Epithelial cell of esophagus (primary cell): Measurements from ENCODE around the gene IGF1R.
"Not testable (repeated sequence)": the region's sequence is repeated elsewhere in the genome, so short reads cannot be mapped to it uniquely, and the experiment has no call there.

ENCODE experiments used
- DNase-seq: peaks from one replicate; pipeline ENCODE4 v3.0.0; 2010; ENCODE audit warnings: low read depth
- H3K4me3 ChIP-seq: 2 replicates; pipeline ENCODE4 v1.5.1; 2011; ENCODE audit warnings: mild to moderate bottlenecking, low read length, control low read depth
- TF ChIP-seq, protein P1 (sequence below): IDR thresholded peaks from 2 replicates; pipeline ENCODE4 v1.5.1; 2011; ENCODE audit warnings: low read depth, mild to moderate bottlenecking, low read length, control low read depth, inconsistent platforms; ENCODE audit not compliant: insufficient read depth; ENCODE audit errors: missing control alignments

Gene IGF1R

DNA sequence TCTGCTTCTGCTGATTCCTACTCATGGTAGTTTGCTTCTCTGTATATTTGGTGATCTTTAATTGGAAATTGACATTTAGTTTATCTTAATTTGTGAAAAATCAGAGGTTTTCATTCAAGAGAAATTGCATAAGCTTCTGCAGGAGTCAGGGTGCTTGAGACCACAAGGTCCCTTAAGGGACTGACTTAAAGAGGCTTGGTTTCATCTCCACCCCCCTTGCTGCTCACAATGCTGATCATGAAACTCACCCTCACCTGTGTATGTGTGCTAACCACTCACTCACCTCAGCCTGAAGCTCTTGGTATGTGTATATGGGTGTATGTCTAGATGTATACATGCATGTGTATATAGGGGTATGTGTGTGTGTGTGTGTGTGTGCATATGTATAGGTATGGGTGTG is 347.8 kb downstream of the IGF1R start:
- no peak overlapping the region for H3K4me3 ChIP-seq
- TF ChIP-seq, protein P1, sequence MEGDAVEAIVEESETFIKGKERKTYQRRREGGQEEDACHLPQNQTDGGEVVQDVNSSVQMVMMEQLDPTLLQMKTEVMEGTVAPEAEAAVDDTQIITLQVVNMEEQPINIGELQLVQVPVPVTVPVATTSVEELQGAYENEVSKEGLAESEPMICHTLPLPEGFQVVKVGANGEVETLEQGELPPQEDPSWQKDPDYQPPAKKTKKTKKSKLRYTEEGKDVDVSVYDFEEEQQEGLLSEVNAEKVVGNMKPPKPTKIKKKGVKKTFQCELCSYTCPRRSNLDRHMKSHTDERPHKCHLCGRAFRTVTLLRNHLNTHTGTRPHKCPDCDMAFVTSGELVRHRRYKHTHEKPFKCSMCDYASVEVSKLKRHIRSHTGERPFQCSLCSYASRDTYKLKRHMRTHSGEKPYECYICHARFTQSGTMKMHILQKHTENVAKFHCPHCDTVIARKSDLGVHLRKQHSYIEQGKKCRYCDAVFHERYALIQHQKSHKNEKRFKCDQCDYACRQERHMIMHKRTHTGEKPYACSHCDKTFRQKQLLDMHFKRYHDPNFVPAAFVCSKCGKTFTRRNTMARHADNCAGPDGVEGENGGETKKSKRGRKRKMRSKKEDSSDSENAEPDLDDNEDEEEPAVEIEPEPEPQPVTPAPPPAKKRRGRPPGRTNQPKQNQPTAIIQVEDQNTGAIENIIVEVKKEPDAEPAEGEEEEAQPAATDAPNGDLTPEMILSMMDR = no peak

DNA sequence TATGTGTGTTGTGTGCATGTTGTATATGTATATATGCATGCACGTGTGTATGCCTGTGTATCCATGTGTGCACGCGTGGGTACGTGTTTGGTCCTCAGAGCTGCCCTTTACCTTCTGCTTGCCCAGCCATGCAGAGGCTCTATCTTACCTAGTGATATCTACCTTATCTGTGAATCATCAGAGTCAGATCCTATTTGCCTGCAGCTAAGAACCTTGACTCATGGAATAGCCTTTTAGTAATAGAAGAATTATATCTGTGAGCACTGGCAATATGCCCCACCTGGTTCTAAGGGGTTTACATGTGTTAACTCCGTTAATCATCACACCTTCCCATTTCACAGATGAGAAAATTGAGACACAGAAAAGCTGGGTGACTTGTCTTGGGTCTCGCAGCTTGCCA is 348.3 kb downstream of the IGF1R start:
- DNase-seq = peak; percentile 71
- TF ChIP-seq, protein P1 = no peak
- H3K4me3 ChIP-seq = no peak overlapping the region

More for the DNA sequence above, 347.8 kb downstream of the IGF1R start:
- DNase-seq = no peak

DNA sequence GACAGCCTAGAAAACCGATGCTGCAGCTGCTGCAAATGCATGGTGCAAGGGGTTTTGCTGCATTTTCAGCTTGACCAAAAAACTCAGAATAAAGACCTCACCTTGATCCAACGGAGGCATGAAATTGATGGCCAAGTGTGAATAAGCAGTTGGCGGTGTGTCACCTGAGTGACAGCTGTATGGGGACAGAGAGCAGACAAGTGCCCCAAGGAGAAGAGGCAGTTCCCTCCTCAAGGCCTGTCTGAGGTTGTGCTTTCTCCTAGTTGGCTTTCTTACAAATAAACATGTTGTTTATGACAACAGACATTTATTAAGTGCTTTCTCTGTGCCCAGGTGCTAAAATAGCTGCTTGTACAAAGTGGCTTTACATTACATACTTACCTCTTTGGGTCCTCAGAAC is 349.0 kb downstream of the IGF1R start:
- no peak for DNase-seq
- H3K4me3 ChIP-seq = no peak overlapping the region
- TF ChIP-seq, protein P1 = no peak

- TF ChIP-seq, protein P1 = no peak
- no peak for DNase-seq
Observed at GRCh38 chr15:98997755-98998154, 349.4 kb downstream of the IGF1R start.

GRCh38 chr15:98998279-98998678 is 349.9 kb downstream of the IGF1R start:
- no peak overlapping the region for H3K4me3 ChIP-seq
- no peak for DNase-seq
- TF ChIP-seq, protein P1 = no peak

More at GRCh38 chr15:98997755-98998154, 349.4 kb downstream of the IGF1R start:
- H3K4me3 ChIP-seq = no peak overlapping the region

DNA sequence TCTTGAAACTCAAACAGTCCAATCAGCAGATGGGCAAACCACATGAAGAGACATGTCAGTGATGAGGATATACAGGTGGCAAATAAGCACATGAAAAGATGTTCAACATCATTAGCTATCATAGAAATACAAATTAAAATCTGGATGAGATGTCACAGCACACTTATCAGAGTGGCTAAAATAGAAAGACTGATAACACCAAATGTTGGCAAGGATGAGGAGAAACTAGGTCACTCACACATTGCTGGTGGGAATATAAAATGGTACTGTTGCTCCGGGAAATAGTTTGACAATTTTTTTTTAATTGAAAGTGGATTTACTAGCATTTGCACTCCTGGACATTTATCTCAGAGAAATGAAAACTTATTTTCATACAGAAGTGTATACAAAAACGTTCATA is 350.9 kb downstream of the IGF1R start:
- no peak for DNase-seq
- no peak overlapping the region for H3K4me3 ChIP-seq
- TF ChIP-seq, protein P1 = no peak

- DNase-seq = no peak
- TF ChIP-seq, protein P1 = no peak
- H3K4me3 ChIP-seq = no peak overlapping the region
Observed at GRCh38 chr15:99002226-99002625, 353.9 kb downstream of the IGF1R start.

GRCh38 chr15:99003317-99003716 is 355.0 kb downstream of the IGF1R start:
- DNase-seq = not testable (repeated sequence)

GRCh38 chr15:99004998-99005974 is 356.9 kb downstream of the IGF1R start:
- not testable (repeated sequence) for H3K4me3 ChIP-seq, DNase-seq

More at GRCh38 chr15:99003317-99003716, 355.0 kb downstream of the IGF1R start:
- H3K4me3 ChIP-seq = not testable (repeated sequence)
